Cardiac fibroblast (primary cell): ENCODE data around the gene LRRK2.

ENCODE experiments used
- DNase-seq, 2 donors: peaks; one replicate each; pipeline versions ENCODE4 v3.0.0 to v3.0.0-alpha.2; 2010; ENCODE audit warnings: low read depth in 2 of 2
- H3K4me3 ChIP-seq, 2 donors: replicated peaks in 1 of 2; 1 replicate in 1 of 2; 2 replicates in 1 of 2; pipeline ENCODE4 v1.5.1; 2011; ENCODE audit warnings: low read depth in 2 of 2, low read length in 2 of 2, mild to moderate bottlenecking in 2 of 2, moderate library complexity in 1 of 2
- CTCF ChIP-seq: IDR thresholded peaks from one replicate; pipeline ENCODE4 v1.5.1; 2011; ENCODE audit warnings: low read depth, mild to moderate bottlenecking, low read length, inconsistent platforms

The LRRK2 gene

GRCh38 chr12:40229690-40230651 lies 5.2 kb downstream of the LRRK2 start:
- no peak overlapping the region for H3K4me3 ChIP-seq
- DNase-seq, result no peak
- no peak for TF ChIP-seq CTCF

GRCh38 chr12:40232602-40233001 lies 7.8 kb downstream of the LRRK2 start:
- TF ChIP-seq CTCF, result no peak
- H3K4me3 ChIP-seq, result no peak overlapping the region
- DNase-seq, result no peak

GRCh38 chr12:40233741-40234367 lies 9.1 kb downstream of the LRRK2 start:
- no peak overlapping the region for H3K4me3 ChIP-seq
- TF ChIP-seq CTCF, result no peak
- DNase-seq, result no peak

GRCh38 chr12:40236357-40236850 lies 11.6 kb downstream of the LRRK2 start:
- H3K4me3 ChIP-seq, result no peak overlapping the region
- no peak for TF ChIP-seq CTCF
- DNase-seq, result no peak

- TF ChIP-seq CTCF, result no peak
- no peak overlapping the region for H3K4me3 ChIP-seq
- no peak for DNase-seq
Observed at GRCh38 chr12:40238266-40238902, 13.6 kb downstream of the LRRK2 start.

- no peak for TF ChIP-seq CTCF
- no peak for DNase-seq
- H3K4me3 ChIP-seq, result no peak overlapping the region
Observed at GRCh38 chr12:40238979-40239378, 14.2 kb downstream of the LRRK2 start.
